Tongue (tissue), 2 donors: ENCODE results near the gene EPAS1. TPM values are rescaled to one million over a fixed set of nuclear protein-coding genes. Genes with fewer than 3 reads are reported as not detected.

Experiments used
- DNase-seq: peaks from one replicate; pipeline ENCODE4 v3.0.0-alpha.2; 2015
- total RNA-seq: library from RNA; depleted of rRNA; stranded (reverse); fragments of >200 nt; gene quantifications from one replicate; pipeline ENCODE4 v1.2.3, GENCODE V29; 2014

The EPAS1 gene
- total RNA-seq, 1 donor from 2014 or later, result 83.4 TPM

- no peak for DNase-seq
Observed at GRCh38 chr2:46339676-46340459, 42.7 kb downstream of the EPAS1 start.

GRCh38 chr2:46340740-46341420 lies 43.7 kb downstream of the EPAS1 start:
- no peak for DNase-seq

- no peak for DNase-seq
Observed at GRCh38 chr2:46342566-46343315, 45.5 kb downstream of the EPAS1 start.

GRCh38 chr2:46344706-46345105 lies 47.5 kb downstream of the EPAS1 start:
- DNase-seq, result no peak

- DNase-seq, result no peak
Observed at GRCh38 chr2:46345775-46346174, 48.6 kb downstream of the EPAS1 start.

- no peak for DNase-seq
Observed at GRCh38 chr2:46346719-46347118, 49.5 kb downstream of the EPAS1 start.

- DNase-seq, result no peak
Observed at GRCh38 chr2:46347648-46348280, 50.6 kb downstream of the EPAS1 start.

- DNase-seq, result no peak
Observed at GRCh38 chr2:46349115-46349547, 51.9 kb downstream of the EPAS1 start.

GRCh38 chr2:46350029-46350689 lies 53.0 kb downstream of the EPAS1 start:
- DNase-seq, result no peak

GRCh38 chr2:46351098-46351749 lies 54.0 kb downstream of the EPAS1 start:
- no peak for DNase-seq

- no peak for DNase-seq
Observed at GRCh38 chr2:46351750-46352138, 54.5 kb downstream of the EPAS1 start.

- DNase-seq, result no peak
Observed at GRCh38 chr2:46352621-46353020, 55.4 kb downstream of the EPAS1 start.

GRCh38 chr2:46353509-46353908 lies 56.3 kb downstream of the EPAS1 start:
- DNase-seq, result no peak

- no peak for DNase-seq
Observed at GRCh38 chr2:46355756-46356155, 58.5 kb downstream of the EPAS1 start.

- DNase-seq, result no peak
Observed at GRCh38 chr2:46356991-46357390, 59.8 kb downstream of the EPAS1 start.

- DNase-seq, result no peak
Observed at GRCh38 chr2:46358713-46359112, 61.5 kb downstream of the EPAS1 start.

GRCh38 chr2:46360303-46360702 lies 63.1 kb downstream of the EPAS1 start:
- no peak for DNase-seq

- no peak for DNase-seq
Observed at GRCh38 chr2:46361920-46362666, 64.9 kb downstream of the EPAS1 start.

GRCh38 chr2:46362667-46363012 lies 65.4 kb downstream of the EPAS1 start:
- no peak for DNase-seq

GRCh38 chr2:46363535-46364170 lies 66.4 kb downstream of the EPAS1 start:
- no peak for DNase-seq
